GM19324 (cell line): Measurements from ENCODE around the gene NOTCH2NLA.
"Not testable (repeated sequence)": the region's sequence is repeated elsewhere in the genome, so short reads cannot be mapped to it uniquely, and the experiment has no call there.

ENCODE experiments used
- ATAC-seq: cut with Tn5 transposase; IDR thresholded peaks from one replicate; pipeline ENCODE4 v1.9.1; 2021; ENCODE audit warnings: mild to moderate bottlenecking, moderate library complexity; ENCODE audit not compliant: unreplicated experiment, low FRiP score

Gene NOTCH2NLA

DNA sequence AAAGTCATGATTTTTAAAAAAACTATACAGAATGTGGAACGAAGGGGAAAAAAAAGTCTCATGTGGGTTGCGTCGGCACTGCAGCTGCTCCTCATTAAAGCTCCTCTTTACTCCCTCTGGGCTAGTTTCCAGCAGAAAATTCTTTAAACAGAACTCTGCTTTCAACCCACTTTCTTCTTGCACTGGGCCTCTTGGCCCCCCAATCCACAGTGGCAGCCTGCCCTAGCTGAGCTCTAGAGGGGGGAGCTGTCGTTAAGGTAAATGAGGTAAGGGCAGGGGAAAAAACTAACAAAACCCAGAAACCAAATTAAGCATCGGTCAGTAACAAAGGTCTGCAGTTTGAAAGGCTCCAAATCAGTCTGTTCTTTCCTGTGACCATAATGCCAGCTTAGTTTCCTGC is 54.3 kb downstream of the NOTCH2NLA start:
- ATAC-seq = not testable (repeated sequence)

DNA sequence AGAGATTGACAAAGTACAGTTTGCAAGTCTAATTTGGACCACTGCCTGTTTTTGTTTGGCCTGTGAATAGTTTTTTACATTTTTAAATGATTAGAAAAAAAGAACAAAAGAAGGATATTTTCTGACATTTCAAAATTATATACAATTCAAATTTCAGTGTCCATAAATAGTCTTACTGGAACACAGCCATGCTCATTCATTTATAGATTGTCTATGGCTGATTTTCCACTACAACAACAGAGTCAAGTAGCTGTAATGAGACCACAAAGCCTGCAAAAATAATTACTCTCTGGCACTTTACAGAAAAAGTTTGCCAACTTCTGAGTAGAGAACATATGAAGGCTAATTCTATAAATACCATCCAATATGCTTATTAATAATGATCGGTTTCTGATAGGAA is 61.1 kb downstream of the NOTCH2NLA start:
- not testable (repeated sequence) for ATAC-seq

DNA sequence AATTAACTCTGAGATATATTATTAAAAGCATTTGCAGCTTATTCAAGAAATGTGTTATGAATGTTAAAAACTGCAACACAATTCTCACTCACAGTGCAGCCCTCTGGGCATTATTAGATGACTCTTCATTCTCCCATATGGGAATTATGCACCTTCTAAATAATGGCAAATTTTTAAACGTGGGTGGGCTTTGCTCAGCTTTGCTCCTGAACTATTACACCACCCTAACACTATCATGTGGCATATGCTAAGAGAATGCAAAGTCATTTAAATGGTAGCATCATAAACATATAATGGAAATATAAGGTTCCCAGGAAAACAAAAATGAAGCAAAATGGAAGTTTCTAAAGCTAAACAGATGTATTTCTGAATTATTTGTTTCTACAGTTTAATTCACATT is 61.5 kb downstream of the NOTCH2NLA start:
- ATAC-seq = not testable (repeated sequence)

DNA sequence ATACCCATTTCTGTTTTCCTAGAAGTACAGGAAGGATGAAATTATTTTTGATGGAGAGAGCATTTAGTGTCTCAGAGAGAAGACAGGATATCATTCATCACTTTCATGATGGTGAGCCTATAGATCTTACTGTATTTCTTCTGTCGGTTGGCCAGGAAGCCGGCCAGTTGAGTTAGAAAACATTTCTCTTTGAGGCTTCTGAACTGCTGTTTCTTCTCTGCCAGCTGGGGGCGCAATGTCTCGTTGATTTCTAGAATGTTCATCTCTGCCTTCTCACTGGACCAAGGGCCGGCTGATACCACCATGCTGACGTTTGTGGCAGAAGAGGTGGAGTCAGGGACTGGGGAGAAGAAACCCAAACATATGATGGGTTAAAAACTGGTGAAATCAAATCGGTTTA is 84.4 kb downstream of the NOTCH2NLA start, which contains the start of gene NBPF10:
NBPF10 (minus strand) TSS at position 340 of the 400 bp plus-strand sequence; CDS start at position 305, 35 bp downstream.
- ATAC-seq = not testable (repeated sequence)
